Testis (tissue), 3 donors: Measurements from ENCODE around the gene CARD9. TPM values are rescaled to one million over a fixed set of nuclear protein-coding genes. Genes with fewer than 3 reads are reported as not detected.

Experiments
- DNase-seq: peaks from one replicate; pipeline ENCODE4 v3.0.0-alpha.2; 2019
- H3K27ac ChIP-seq, 2 donors: fragments of 200-600 bp; sonication (generic); one replicate each; pipeline ENCODE4 v1.5.1; 2019
- H3K27me3 ChIP-seq: fragments of 200-600 bp; sonication (generic); one replicate; pipeline ENCODE4 v1.5.1; 2019
- H3K36me3 ChIP-seq: fragments of 200-600 bp; sonication (generic); one replicate; pipeline ENCODE4 v1.5.1; 2017; ENCODE audit warnings: low read depth; ENCODE audit errors: missing control alignments
- H3K4me1 ChIP-seq: fragments of 200-600 bp; sonication (generic); one replicate; pipeline ENCODE4 v1.5.1; 2019
- H3K4me3 ChIP-seq, 2 donors: fragments of 200-600 bp; sonication (generic); one replicate each; pipeline ENCODE4 v1.5.1; 2017 to 2019
- H3K9me3 ChIP-seq: fragments of 200-600 bp; sonication (generic); one replicate; pipeline ENCODE4 v1.5.1; 2017
- POLR2A ChIP-seq: fragments of 450-650 bp; IDR thresholded peaks from one replicate; pipeline ENCODE4 v1.6.1; 2017; ENCODE audit warnings: antibody characterized with exemption, mild to moderate bottlenecking, moderate library complexity
- WGBS, 2 donors: methylation state at CpG; one replicate each; pipeline ENCODE4 v1.1.5; 2018; 5-methylcytosine and 5-hydroxymethylcytosine counted together
- intact Hi-C: fragments of 100-400 bp; cut with DNase I; formaldehyde crosslinking; loops from one replicate; pipeline ENCODE4 v1.15.1; 2023; ENCODE audit warnings: low total_unique reads
- polyA plus RNA-seq: library from polyadenylated mRNA; stranded (reverse); fragments of 350-450 nt; fragmentation: Illumina TruSeq; extraction: RNeasy Lipid Tissue Mini Kit (QIAGEN cat#74804); gene quantifications from one replicate; pipeline ENCODE4 v1.2.3, GENCODE V29; 2014; ENCODE audit warnings: low read depth, low replicate concordance; ENCODE audit not compliant: insufficient read depth
- total RNA-seq, 2 donors: library from RNA; depleted of rRNA; stranded (reverse); fragments of >200 nt; gene quantifications; one replicate each; pipeline ENCODE4 v1.2.3, GENCODE V29; 2016
- TF ChIP-seq, protein P1 (sequence below), 3 experiments: fragments of 450-650 bp in 2 of 3; fragments of 200-600 bp in 1 of 3; sonication (generic) in 1 of 3; IDR thresholded peaks; one replicate each; pipeline ENCODE4 v1.5.1; 2016 to 2019; ENCODE audit warnings: antibody characterized with exemption in 3 of 3, mild to moderate bottlenecking in 2 of 3, moderate library complexity in 1 of 3

The CARD9 gene
- total and polyA plus RNA-seq, 3 donors from 2014 or later = 1.8 to 3.7 (median 3.5) TPM

DNA sequence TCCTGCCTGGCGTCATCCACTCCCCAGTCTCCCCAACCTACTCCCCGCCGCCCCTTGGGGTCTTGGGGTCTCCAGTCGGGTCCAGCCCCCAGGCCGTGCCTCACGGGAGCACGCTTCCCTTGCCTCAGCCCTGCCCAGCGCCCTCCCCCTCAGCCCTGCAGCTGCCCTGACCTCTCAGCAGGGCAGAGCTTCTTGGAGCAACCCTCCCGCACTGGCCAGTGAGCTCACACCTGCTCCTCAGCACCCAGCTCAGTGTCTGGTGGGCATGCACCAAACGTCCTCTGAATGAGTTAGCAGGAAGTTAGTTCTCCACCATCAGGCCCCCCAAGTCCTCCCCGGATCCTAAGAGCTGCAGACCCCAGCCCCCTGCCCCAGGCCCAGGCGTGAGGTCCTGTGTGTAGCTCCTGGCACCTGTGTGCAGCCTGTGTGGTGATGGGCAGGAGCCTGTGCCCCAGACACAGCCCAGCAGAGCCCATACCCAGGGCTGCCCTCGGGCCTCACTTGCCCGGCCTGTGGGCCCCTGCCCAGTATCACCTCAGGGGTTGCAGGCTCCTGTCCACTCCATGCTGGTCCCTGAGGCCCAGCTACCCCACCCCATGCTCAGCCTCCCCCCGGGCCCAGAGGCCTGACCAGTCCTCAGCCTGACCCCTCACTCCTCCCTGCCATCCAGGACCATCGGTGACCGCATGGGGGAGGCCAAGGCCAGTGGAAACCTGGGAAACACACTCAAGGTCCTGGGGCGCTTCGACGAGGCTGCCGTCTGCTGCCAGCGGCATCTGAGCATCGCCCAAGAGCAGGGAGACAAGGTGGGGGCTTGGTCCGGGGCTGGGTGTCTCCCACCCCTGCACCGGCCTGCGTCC is 37.9 kb downstream of the CARD9 start:
- TF ChIP-seq, protein P1, sequence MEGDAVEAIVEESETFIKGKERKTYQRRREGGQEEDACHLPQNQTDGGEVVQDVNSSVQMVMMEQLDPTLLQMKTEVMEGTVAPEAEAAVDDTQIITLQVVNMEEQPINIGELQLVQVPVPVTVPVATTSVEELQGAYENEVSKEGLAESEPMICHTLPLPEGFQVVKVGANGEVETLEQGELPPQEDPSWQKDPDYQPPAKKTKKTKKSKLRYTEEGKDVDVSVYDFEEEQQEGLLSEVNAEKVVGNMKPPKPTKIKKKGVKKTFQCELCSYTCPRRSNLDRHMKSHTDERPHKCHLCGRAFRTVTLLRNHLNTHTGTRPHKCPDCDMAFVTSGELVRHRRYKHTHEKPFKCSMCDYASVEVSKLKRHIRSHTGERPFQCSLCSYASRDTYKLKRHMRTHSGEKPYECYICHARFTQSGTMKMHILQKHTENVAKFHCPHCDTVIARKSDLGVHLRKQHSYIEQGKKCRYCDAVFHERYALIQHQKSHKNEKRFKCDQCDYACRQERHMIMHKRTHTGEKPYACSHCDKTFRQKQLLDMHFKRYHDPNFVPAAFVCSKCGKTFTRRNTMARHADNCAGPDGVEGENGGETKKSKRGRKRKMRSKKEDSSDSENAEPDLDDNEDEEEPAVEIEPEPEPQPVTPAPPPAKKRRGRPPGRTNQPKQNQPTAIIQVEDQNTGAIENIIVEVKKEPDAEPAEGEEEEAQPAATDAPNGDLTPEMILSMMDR (IDR thresholded peaks at IDR 0.05) = no peak
- TF ChIP-seq POLR2A = no peak
- no peak overlapping the region for H3K4me3 ChIP-seq
- H3K36me3 ChIP-seq = no peaks in the 10 kb centered on the region

DNA sequence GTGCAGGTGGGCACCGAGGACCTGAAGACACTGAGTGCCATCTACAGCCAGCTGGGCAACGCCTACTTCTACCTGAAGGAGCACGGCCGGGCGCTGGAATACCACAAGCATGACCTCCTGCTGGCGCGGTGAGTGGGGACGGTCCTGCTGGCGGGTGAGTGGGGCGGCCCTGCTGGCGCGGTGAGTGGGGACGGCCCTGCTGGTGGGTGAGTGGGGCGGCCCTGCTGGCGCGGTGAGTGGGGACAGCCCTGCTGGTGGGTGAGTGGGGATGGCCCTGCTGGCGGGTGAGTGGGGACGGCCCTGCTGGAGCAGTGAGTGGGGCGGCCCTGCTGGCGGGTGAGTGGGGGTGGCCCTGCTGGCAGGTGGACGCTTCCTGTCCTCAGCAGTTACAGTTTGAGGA is 38.9 kb downstream of the CARD9 start:
- intact Hi-C loops = no loop called here
- 93 to 100% methylated on average over 5 to 20 of the region's 21 CpGs for WGBS, 2 donors
- H3K4me1 ChIP-seq = peaks cover 7% of the 10 kb centered on the region
- TF ChIP-seq, protein P1 (IDR thresholded peaks at IDR 0.05) = no peak
- TF ChIP-seq POLR2A = no peak
- no peak overlapping the region for H3K4me3 ChIP-seq
- H3K9me3 ChIP-seq = no peaks in the 10 kb centered on the region
- no peaks in the 10 kb centered on the region for H3K27me3 ChIP-seq
- no peak overlapping the region for H3K27ac ChIP-seq
- no peak for DNase-seq
- no peaks in the 10 kb centered on the region for H3K36me3 ChIP-seq

More for the DNA sequence above, 37.9 kb downstream of the CARD9 start:
- H3K9me3 ChIP-seq = no peaks in the 10 kb centered on the region
- peaks cover 14% of the 10 kb centered on the region for H3K4me1 ChIP-seq
- no peak for DNase-seq
- no peak overlapping the region for H3K27ac ChIP-seq
- intact Hi-C loops = no loop called here
- no peaks in the 10 kb centered on the region for H3K27me3 ChIP-seq
- 86 to 90% methylated on average over 14 to 26 of the region's 26 CpGs for WGBS, 2 donors

DNA sequence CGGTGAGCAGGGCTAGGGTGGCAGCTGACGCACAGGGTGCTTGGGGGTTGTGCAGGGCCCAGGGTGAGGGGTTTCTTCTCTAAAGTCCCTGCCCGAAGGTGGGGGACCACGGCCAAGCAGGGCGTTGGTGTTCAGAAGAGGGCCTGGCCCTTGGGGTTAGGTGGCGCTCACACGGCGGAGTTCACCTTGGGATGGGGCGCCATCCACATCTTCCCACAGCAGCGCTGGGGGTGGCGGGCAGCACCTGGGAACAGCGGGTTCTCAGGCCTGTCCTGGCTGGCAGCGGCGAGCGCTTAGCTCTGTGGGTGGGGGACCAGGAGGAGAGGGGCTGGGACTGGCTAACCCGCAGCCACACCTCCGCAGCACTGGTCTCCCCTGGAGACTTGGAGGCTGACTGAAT is 40.0 kb downstream of the CARD9 start:
- H3K4me3 ChIP-seq = no peak overlapping the region
- intact Hi-C loops = no loop called here
- no peaks in the 10 kb centered on the region for H3K9me3 ChIP-seq
- 92 to 95% methylated on average over 4 to 17 of the region's 17 CpGs for WGBS, 2 donors
- H3K27me3 ChIP-seq = no peaks in the 10 kb centered on the region
- no peak overlapping the region for H3K27ac ChIP-seq
- H3K4me1 ChIP-seq = peaks cover 9% of the 10 kb centered on the region
- DNase-seq = no peak
- TF ChIP-seq, protein P1 (IDR thresholded peaks at IDR 0.05) = no peak
- no peak for TF ChIP-seq POLR2A
- H3K36me3 ChIP-seq = no peaks in the 10 kb centered on the region

- Histone ChIP-seq H3K4me1 (peaks cover 9% of the 10 kb centered on the region), H3K4me3 (no peak overlapping the region), H3K27ac (no peak overlapping the region), H3K36me3 (no peaks in the 10 kb centered on the region), H3K27me3 (no peaks in the 10 kb centered on the region), H3K9me3 (no peaks in the 10 kb centered on the region)
- intact Hi-C loops = no loop called here
- TF ChIP-seq, protein P1 (IDR thresholded peaks at IDR 0.05) = no peak
- no peak for TF ChIP-seq POLR2A
- no peak for DNase-seq
- WGBS, 2 donors = 91 to 93% methylated on average over 4 to 12 of the region's 12 CpGs
Measured at GRCh38 chr9:136333045-136333444, 40.4 kb downstream of the CARD9 start.
